Activated CD8-positive, alpha-beta memory T cell treated with anti-CD3 and anti-CD28 coated beads, Interleukin-2, amount 50 U/mL, for 1 hour (primary cell): ENCODE measurements around the gene RBMS1.

Source experiments
- DNase-seq: peaks from one replicate; pipeline ENCODE4 v3.0.0-alpha.2; 2020; ENCODE audit errors: extremely low read depth

RBMS1 gene

DNA sequence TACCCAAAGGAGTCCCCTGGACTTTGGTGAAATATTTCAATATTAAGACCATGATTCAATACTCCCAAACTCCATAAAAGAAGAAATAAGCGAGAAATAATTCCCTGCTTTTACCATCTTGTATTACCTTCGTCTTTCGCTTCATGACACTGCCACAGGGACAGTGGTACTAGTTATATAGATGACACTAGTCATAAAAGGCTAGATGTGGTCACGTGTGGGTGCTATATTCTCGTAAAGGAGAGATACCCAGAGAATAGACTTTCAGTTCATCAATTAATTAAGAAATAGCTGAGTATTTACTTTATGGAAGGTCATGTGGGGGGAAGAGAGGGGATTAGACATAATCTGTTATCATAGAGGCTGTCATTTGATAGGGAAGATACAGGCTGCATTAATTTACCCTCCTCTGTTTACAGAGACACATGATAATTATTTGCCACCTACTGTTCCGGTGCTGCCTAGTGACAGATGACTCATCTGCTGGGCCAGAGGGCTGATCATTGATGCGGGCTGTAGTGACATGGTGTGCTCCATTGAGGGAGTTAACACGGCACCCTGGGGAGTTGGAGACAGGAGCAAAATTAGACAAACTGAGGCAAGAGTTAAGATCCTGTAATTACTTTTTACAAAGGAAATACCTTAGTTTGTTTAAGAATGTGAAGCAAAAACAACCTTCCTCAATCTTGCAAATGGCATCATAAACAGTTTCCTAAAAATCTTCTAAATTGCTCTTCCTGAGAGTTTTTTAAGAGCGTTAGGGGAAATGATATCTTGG lies 215.3 kb downstream of the RBMS1 start:
- no peak for DNase-seq

DNA sequence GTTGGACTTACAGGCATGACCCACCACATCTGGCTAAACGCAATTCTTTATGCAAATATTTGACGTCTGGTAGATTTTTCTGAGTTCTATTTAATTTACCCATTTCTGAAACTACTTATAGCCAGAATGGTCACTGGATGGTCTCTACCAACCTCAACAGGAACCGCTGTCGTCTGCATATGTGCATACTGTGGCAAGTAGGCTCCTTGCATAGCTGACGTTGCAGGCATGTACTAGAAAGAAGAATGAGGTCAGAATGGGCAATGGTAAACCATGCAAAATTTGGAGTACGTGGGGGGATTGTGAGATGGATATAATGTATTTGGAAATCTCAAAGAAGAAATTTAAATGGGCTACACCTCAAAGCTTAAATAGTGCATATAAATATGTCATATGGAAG lies 216.5 kb downstream of the RBMS1 start:
- no peak for DNase-seq

DNA sequence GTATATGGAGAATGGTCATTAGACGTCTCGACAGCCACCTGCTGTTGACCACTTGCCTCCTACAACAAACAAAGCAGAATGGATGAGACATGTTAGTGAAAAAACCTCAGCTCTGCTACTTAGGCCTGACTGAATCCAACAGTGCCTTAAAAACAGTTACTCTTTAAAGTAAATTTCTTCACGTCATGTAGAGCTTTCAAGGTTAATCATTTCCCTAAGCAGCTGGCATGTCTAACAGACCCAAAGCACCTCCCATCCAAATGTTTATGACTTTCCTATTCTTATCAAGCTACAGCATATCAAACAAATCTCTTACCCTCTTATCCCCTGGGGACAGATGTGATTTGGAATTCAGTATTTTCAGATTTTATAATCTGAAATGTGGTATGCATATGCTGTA lies 218.0 kb downstream of the RBMS1 start:
- no peak for DNase-seq

DNA sequence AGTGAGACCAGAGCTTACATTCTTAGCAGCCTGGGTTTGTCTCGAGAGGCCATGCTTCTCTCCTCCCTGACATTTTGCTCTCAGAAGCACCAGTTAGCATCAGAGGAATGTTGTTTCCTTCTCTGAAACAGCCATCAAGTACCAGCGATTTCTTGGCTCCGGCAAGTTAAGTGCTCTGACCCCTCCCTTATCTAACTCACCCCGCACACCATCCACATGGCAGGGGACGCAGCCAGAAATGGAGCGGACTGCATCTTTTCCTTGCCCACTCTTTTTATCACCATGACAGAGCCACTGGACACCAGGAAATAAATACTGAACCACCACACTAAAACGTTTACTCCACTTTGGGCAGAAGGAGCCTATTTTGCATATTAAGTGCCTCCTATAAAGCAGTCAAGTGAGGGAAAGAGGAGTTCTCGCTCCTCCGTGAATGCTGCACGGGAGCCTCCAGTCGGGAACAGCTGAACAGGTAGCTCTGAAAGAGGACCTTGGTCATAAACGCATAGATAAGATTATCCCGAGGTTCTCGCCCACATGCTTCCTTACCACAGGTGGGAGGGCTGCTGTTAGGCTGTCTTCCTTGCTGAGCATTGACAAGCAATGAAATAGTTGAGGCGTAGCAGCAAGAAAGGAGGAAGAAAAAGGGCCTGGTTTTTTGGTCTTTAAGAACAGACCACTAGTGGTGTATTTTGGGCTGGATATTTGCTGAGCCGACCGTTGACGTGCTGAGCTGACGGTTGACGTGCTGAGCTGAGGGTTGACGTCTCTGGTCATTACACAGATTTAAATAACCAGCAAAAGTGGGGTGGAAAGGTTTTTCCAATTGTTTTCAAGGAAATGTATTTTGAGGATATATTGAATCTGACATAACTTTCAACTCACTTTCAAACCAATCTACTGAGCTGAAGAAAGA lies 222.2 kb downstream of the RBMS1 start:
- DNase-seq, result no peak

DNA sequence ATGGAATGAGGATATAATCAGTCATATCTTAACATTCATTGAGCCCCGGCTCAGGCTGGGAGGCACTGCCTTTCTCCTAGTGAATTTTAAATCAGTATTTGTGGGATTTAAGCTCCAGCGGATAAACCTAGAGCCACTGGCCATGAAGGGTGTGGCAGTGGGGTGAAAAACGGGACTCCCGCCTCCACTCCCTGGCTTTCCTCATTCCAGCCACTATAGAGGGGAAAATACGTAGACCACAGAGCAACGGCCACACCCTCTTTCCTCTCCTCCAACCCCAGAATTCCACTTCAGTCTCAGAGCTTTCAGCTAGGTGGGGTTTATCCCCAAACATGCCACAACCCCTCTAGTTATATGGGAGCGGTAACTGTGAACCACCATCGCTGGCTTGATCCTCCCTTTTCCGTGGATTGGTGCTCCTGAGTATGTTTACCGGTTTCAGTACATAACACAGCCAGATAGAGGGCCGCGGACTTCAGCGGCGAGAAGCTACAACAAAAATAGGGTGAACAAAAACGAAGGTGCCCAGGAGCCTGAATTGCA lies 223.0 kb downstream of the RBMS1 start:
- no peak for DNase-seq

DNA sequence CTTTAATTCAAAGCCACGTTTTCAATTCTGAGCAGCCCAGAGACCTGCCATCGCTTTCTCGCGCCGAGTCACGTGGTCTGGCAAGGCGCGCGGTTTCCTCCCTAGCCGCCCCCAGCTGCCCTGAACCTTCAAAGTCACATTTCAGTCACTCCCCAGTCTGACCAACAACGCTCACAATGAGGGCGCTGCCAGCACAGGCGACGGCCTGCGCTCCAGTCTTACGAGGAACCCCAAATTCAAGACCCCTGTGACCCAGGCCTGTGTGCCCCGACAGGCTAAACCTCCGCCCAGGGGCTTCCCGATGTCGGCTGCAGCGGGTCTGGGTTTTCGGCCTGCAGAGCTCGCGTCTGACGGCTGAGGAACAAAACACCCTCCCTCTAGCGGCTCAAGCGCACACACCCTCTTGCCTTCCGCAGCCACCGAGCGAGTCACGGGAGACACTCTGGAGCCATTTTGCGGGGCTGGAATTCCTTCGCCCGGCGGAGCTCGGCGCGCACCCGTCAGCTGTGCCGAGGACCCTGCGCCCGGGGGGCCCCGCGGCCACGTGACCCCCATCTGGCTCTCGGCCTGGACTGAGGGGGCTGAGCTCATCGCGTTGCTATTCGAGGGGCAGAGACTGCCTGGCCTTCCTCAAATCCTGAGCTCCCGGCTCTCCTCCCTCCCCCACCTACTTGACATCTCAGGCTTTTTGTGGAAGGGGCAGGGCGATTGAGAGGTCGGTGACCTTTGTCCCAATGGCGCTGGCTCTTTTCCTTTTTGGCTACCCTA lies 223.6 kb downstream of the RBMS1 start:
- DNase-seq, result peak; percentile 32

DNA sequence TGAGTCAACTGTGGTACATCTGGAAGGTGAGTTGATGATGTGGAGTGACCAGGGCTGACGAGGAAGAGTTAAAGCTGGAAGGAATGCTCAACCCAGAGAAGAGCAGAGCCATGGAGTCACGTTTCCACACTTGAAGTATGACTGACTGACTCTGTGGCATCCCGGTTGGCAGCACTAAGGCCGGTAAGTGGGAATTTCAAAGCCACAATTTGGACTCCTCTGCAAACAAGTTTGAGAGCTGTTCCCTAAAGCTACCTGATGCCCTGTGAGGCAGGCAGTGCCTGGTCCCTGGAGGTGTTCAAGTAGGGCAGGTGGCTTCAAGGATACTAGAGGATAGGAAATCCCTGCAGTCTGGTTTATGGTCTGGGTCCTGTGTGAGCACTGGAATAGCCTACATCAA lies 224.2 kb downstream of the RBMS1 start:
- no peak for DNase-seq

DNA sequence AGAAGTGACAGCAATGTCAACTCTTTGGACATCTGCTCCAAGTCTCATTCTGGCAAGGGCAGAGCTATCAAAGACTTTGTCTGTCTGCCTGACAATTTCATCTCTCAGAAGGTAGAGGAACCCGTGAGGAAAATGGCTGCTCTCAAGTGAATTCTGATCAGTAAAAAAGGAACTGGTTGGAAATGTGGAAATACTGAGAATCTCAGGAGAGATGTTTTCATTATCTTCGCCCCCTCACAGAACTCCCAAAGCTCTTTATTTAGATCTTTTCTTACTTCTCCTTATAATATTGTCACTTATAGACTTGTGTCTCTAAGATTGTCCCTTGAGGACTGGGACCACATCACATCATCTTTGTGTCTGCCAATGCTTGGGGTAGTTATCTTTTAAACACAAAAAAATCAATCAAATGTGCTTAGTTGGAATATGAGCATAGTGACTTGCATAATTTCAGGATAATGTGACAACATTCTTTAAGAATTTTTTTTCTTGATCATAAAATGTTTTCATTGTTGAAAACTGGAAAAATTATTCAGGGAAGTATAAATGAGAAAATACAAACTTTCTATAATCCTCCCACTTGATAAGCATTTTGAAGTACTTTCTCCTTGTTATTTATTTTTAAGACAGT lies 225.3 kb downstream of the RBMS1 start:
- no peak for DNase-seq

DNA sequence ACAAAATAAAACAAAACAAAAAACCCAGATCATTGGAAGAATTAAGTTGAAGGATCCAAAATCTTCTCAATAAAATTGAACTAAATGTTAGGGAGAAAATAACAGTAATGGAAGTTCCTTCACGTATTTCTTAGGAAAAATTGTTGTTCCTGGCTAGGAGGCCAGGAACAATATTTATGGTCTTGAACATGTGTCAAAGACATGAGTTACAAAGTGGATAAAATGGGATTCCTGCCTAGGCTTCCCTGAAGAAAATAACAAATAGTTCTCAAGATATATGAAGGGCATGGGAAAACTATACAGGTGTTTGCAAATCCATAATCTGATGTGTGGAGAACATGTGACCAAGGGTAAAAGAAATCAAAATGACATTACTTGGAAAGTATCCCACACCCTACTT lies 225.9 kb downstream of the RBMS1 start:
- no peak for DNase-seq

DNA sequence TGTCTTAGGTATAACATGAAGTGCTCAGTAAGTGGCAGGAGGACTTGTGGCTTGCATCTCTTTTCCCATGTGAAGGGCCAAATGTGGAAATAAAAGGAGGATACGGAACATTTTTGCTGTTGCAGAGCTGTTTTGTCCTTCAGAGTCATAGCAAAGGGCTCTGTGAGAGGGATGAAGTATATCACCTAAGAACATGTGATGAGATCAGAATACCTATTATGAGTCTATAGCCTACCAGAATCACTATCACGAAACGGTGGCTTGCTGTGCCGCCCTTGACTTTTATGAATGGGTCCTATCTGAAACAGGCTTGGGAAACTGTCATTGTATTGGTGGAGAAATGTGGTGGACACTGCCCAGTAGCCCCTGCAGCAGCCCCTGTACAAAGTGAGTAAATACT lies 226.6 kb downstream of the RBMS1 start:
- DNase-seq, result no peak

DNA sequence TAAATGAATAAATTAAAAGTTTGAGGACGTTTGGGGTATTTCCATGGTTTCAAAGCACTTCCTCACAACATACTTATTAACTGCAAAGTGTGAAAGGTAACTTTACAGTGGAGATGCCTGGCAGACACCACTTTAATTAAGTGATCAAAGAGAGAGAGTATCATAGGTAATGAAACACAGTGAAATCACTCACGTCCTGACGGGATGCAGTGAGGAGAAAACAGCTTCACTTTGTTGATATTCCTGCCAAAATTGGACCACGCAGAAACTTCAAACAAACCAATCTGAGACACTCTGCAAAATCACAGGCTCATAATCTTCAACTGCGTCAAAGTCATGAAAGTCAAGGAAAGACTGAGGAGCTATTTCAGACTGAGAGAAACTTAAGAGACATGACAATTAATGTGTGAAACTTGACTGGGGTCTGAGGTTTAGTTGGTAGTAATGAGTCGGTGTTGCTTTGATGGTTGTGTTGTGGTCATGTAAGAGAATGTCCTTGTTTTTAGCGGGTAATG lies 227.5 kb downstream of the RBMS1 start:
- DNase-seq, result no peak

DNA sequence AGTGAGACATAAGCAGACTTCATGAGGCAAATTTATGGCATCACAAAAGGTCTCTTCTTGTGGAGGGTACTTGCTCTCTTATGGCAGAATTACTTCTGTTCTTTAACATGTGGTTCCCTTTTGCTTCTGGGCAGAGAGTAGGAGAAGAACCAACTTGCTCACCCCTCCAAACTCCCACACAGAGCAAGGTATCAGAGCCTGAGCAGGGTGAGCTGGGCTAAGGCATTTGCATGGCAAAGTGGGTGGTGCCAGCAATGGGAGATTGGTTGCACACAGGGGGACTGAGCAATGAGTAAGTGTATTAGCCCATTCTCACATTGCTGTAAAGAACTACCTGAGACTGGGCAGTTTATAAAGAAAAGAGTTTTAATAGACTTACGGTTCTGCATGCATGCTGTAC lies 229.3 kb downstream of the RBMS1 start:
- no peak for DNase-seq

DNA sequence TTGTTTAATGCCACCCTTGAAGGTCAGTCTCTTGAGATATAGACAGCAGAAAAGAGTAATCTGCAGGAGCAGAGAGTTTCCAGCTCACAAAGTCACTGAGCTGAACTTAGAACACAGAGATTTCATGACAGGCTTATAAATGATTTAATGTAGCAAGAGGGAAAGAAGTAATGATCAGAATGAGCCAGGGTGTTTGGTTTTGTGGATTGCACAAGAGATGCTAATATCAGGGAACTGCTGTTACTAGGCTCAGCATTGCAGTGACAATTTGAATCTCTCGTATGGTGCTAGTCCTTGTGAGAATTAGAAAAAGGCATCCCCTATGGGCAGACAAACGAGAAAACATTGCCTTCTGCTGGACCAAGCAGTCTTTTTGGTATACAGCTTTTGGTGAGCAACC lies 231.9 kb downstream of the RBMS1 start:
- no peak for DNase-seq

DNA sequence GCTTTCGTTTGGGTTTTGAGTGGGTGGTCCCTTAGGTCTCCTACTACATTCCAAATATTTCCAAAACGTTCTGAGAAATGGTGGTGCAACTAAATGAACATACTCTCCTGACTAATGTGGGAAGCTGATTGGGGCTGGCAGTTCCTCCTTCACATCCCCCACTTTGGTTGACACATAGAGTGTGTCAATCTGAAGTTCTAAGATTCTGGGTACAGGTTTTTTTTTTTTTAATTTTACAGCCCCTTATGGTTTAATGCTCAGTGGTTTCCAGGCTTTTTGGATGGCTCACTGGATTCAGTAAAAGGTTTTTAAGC lies 235.2 kb downstream of the RBMS1 start:
- no peak for DNase-seq

DNA sequence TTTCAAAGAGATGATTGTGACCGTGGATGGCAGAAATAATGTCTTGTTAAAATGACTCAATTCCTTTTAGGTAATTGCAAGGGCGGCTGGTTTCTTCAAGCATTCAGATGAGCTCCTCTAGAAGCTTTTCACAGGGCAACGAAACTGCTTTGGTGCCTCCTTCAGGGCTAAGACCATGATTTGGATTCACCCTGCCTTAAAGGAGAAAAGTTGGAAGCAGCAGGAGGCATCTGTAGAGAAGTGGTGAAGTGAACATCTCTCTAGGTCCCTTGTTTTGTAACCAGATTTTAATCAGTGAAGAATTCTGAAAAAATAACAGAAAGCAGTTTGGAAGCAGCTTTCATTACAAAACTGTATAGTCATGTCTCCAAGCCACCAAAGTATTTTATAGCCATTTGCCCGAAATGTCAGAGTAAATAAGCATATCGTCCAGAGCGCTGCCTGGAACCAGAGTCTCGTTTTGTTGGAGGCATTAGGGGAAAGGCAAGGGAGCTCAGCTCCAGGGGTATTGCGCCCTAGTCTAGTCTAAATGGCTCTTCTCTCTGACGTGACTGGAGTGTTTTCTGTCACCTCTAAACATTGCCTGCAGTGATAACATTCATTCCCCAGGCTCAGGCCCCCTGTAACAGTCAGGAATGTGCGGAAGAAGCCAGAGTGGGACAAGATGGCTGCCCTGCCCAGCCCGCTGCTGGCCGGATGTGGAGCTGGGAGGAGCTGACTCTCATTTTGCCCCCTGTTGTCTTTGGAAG lies 235.7 kb downstream of the RBMS1 start:
- no peak for DNase-seq

DNA sequence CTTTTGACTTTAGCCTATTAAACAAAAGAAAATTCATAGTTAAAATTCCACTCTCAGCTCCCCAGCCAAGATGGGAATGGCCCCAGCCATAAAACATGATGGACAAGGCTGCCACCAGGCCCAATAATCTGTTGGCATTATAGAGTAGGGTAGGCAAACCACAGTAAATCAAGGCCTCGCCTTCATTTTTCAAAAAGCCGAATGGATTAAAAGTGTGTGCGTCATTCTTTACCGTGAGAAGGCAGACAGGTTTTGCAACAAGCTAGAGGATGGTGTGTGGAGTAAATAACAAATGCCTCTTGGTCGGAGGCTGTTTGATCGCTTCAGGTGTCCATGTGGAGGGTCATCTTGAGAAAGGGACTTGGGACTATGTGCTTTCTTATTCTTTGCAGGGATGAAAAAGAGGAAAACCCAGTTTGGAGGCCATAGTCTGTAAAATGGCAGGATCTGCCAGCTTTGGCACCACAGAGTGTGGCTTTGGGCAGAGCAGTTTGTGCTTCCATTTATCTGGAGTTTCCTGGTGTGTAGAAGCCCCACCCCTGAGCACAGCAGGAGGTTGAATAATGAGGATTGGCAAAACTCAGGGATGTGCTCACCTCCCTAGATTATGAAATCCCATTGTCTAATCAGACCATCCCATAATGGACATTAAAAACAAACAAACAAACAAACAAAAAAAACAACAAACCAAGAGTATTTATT lies 236.4 kb downstream of the RBMS1 start:
- no peak for DNase-seq

DNA sequence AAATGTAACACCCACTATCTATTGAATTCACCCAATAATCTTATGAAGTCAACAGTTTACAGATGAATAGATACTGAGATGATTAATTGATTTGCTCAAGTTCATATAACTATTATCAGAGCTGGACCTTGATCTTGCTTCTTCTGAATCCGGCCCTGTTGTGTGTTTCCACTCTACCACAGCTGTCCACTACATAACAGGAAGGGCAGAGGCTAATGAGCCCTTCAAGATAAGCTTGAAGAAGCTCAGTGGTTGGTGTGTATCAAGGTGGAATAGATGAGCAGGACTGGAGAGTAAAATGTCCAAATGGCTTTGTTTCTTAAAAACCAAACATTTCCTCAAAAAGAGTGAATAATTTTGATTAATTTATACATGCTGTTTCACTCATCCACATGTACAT lies 237.1 kb downstream of the RBMS1 start:
- DNase-seq, result no peak

DNA sequence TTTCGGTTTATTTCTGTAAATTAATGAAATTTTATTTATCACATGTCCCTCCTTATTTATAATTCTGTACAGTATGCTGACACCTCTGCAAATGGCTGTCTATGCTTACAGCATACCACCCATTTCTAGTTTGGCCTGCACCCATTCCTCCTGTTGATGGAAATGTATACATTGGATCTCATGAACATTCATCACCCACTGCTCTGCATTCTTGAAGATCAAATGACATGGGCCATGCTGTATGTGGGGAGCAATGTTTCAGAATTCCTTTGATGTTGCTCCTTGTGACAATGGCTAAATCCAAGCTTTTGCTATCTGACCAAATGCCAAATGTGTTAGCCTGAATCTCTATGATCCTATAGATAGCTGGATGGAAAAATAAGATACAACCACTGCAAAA lies 238.2 kb downstream of the RBMS1 start:
- DNase-seq, result no peak

DNA sequence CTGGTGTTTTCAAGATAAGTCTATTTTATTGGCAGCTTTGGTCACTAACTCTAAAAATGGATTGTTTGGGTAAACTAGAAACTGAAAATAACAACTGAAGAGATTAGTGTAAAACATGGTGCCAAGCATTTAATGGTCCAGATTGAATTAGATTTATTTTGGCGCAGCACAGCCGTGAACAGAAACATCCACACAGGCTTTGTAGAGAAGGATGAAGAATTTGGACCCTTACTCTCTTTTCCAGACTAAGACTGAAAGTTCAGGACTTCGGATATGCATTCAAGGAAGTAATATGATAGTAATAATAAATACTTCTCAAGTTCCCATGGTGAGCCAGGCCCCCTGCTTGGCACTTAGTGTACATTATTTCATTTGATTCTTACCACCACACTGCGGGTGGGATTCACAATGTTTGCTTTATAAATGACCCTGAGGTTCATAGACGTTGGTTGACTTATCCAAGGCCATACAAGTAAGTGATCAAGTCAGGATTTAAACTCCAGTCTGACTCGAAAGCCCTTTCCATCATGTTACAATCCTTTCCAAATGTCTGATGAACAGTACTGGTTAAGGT lies 239.3 kb downstream of the RBMS1 start:
- no peak for DNase-seq
